ENCODE data around the gene TNNT2.

Gene TNNT2

GRCh38 chr1:201354901-201355295 lies 22.6 kb downstream of the TNNT2 start:
- no peaks in the 10 kb centered on the region for H3K79me2 ChIP-seq (ENCODE audit: insufficient read depth, low read depth)
- H3K9ac ChIP-seq: no peak overlapping the region
- TF ChIP-seq CTCF (conservative IDR thresholded peaks at IDR 0.05; ENCODE audit: low read depth, low read length): no peak
- no peak overlapping the region for H2AFZ ChIP-seq (ENCODE audit: low read depth)
- H3K36me3 ChIP-seq (ENCODE audit: insufficient read depth): no peaks in the 10 kb centered on the region
- no peak overlapping the region for H3K27ac ChIP-seq
- peaks cover 6% of the 10 kb centered on the region for H3K4me1 ChIP-seq (ENCODE audit: low read depth, poor library complexity, severe bottlenecking)
- no peak overlapping the region for H3K4me3 ChIP-seq (IDR thresholded peaks at IDR 0.05; ENCODE audit: insufficient read depth, low read depth, low read length)
- H3K4me2 ChIP-seq: no peak overlapping the region
- no peaks in the 10 kb centered on the region for H4K20me1 ChIP-seq (ENCODE audit: insufficient read depth)
- peaks cover 5% of the 10 kb centered on the region; the same call in 1 of the 2 replicates for H3K27me3 ChIP-seq (ENCODE audit: insufficient read depth, low read depth)

GRCh38 chr1:201354151-201354900 lies 23.2 kb downstream of the TNNT2 start:
- Histone ChIP-seq H2AFZ (ENCODE audit: low read depth) (no peak overlapping the region), H4K20me1 (ENCODE audit: insufficient read depth) (no peaks in the 10 kb centered on the region), H3K27me3 (ENCODE audit: insufficient read depth, low read depth) (peaks cover 5% of the 10 kb centered on the region; the same call in 1 of the 2 replicates), H3K4me1 (ENCODE audit: low read depth, poor library complexity, severe bottlenecking) (peaks cover 6% of the 10 kb centered on the region), H3K9ac (no peak overlapping the region), H3K36me3 (ENCODE audit: insufficient read depth) (no peaks in the 10 kb centered on the region), H3K4me2 (no peak overlapping the region), H3K27ac (no peak overlapping the region), H3K79me2 (ENCODE audit: insufficient read depth, low read depth) (no peaks in the 10 kb centered on the region), H3K4me3 (IDR thresholded peaks at IDR 0.05; ENCODE audit: insufficient read depth, low read depth, low read length) (no peak overlapping the region)
- no peak for TF ChIP-seq CTCF (conservative IDR thresholded peaks at IDR 0.05; ENCODE audit: low read depth, low read length)

GRCh38 chr1:201353186-201353940 lies 24.1 kb downstream of the TNNT2 start:
- H3K4me1 ChIP-seq (ENCODE audit: low read depth, poor library complexity, severe bottlenecking): peaks cover 6% of the 10 kb centered on the region

GRCh38 chr1:201351617-201352016 lies 25.9 kb downstream of the TNNT2 start:
- H3K4me1 ChIP-seq (ENCODE audit: low read depth, poor library complexity, severe bottlenecking): peaks cover 6% of the 10 kb centered on the region
- H3K27me3 ChIP-seq (ENCODE audit: insufficient read depth, low read depth): peaks cover 5% of the 10 kb centered on the region; the same call in 1 of the 2 replicates
- TF ChIP-seq CTCF (conservative IDR thresholded peaks at IDR 0.05; ENCODE audit: low read depth, low read length): no peak
- H3K4me2 ChIP-seq: no peak overlapping the region
- no peak overlapping the region for H2AFZ ChIP-seq (ENCODE audit: low read depth)
- H3K36me3 ChIP-seq (ENCODE audit: insufficient read depth): no peaks in the 10 kb centered on the region
- no peaks in the 10 kb centered on the region for H4K20me1 ChIP-seq (ENCODE audit: insufficient read depth)
- H3K9ac ChIP-seq: no peak overlapping the region
- no peaks in the 10 kb centered on the region for H3K79me2 ChIP-seq (ENCODE audit: insufficient read depth, low read depth)
- H3K27ac ChIP-seq: no peak overlapping the region
- H3K4me3 ChIP-seq (IDR thresholded peaks at IDR 0.05; ENCODE audit: insufficient read depth, low read depth, low read length): no peak overlapping the region

More at GRCh38 chr1:201353186-201353940, 24.1 kb downstream of the TNNT2 start:
- no peaks in the 10 kb centered on the region for H3K79me2 ChIP-seq (ENCODE audit: insufficient read depth, low read depth)
- peaks cover 5% of the 10 kb centered on the region; the same call in 1 of the 2 replicates for H3K27me3 ChIP-seq (ENCODE audit: insufficient read depth, low read depth)
- no peak overlapping the region for H3K9ac ChIP-seq
- H2AFZ ChIP-seq (ENCODE audit: low read depth): no peak overlapping the region
- no peak for TF ChIP-seq CTCF (conservative IDR thresholded peaks at IDR 0.05; ENCODE audit: low read depth, low read length)
- H3K4me2 ChIP-seq: no peak overlapping the region
- H3K4me3 ChIP-seq (IDR thresholded peaks at IDR 0.05; ENCODE audit: insufficient read depth, low read depth, low read length): no peak overlapping the region
- H3K27ac ChIP-seq: no peak overlapping the region
- no peaks in the 10 kb centered on the region for H4K20me1 ChIP-seq (ENCODE audit: insufficient read depth)
- H3K36me3 ChIP-seq (ENCODE audit: insufficient read depth): no peaks in the 10 kb centered on the region
